ENCODE data around the gene GUCA2B.

GUCA2B gene

GRCh38 chr1:42168763-42169162 is 15.6 kb downstream of the GUCA2B start:
- no peak for DNase-seq

- peak; percentile 37 for DNase-seq
Measured at GRCh38 chr1:42170779-42171621, 17.8 kb downstream of the GUCA2B start.

- no peak for DNase-seq
Measured at GRCh38 chr1:42171679-42172266, 18.6 kb downstream of the GUCA2B start.

GRCh38 chr1:42172381-42173133 is 19.3 kb downstream of the GUCA2B start:
- DNase-seq = no peak

DNA sequence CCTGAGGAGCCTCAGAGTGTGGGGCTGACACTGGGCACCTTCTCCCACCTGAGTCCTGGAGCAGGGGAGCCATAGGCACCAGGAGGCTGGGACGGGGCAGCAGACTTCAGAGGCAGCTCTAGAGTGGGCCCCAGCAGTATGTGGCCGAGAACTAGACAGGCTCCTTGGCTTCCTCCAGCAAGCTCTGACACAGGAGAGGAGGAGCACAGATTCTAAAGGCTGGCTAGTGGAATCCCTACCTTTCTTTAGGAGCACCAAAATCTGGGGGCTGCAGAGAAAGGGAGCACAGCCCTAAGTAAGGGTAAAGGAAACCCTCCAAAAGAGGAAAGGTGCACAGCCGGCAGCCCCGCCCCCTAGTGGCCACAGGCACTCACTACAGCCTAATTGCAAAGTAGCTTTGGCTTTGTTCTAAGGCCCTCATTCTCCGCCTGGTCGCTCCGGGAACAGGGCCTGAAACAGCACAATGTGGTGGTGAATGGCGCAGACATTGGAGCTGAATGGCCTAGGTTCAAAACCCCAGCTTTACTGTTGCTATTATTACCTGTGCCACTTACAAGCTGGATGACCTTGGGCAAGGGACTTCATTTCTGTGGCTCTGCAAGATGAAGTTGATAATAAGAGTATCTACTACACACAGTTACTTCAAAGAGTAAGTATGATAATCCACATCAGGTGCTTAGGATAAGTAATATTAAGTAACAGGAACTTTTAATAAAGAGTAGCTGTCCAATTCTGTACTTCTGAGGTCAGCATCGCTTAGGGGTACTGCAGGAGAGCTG is 20.1 kb downstream of the GUCA2B start:
- DNase-seq = no peak

GRCh38 chr1:42173961-42174735 is 20.9 kb downstream of the GUCA2B start:
- no peak for DNase-seq

DNA sequence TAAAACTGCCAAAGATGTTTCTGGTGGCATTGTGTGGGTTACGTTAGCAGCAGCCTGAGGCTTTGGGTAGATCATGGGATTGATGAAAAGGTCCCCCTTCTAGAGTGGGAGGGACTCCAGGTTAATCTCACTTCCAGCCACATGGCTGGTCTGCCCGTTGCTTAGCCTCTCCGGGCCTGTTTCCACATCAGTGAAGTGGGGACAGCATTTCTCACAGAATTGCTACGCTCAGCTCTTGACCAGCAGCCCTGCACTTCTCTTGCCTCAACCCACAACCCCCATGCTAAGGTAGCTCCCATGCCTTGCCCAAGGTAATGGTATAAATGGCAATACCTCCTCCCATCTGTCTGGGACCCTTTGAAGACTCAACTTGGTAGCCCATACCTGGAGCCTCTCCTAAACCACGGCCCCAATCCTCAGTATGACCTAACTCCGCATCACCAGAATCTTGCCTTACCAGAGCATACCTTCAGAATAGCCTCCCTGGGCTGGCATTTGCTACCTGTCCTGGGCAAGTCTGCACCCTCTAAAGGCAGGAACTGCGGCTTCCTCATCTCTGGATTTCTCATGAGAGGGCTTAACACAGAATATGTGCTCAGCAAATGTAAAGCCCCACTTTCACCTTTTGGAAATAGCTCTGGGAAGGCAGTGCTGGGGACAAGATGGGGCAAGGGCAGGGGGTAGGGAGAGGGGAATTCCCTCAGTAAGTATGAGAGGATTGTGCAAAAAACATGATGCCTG is 22.3 kb downstream of the GUCA2B start:
- no peak for DNase-seq

GRCh38 chr1:42176902-42177519 is 23.8 kb downstream of the GUCA2B start:
- DNase-seq = no peak

DNA sequence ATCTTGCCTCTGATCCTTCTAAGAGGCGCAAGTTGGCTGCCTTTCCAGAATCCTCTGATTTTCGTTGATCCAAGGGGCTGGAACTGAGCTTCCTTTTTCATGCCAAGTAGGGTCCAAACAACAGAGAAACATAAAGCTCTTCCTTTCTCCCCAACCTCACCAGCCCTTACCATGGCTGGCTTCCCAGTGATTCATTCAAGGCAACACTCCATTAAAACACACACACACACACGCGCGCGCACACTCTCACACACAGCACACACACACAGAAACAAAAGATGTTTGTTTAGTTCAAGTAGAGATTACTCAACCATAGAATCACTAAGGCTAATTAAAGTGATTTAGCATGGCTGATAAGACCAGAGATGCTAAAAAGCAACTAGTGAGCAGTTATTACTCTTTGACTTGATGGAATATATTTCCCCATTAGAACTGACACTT is 24.4 kb downstream of the GUCA2B start:
- peak; percentile 91 for DNase-seq

GRCh38 chr1:42178249-42178648 is 25.0 kb downstream of the GUCA2B start:
- no peak for DNase-seq

DNA sequence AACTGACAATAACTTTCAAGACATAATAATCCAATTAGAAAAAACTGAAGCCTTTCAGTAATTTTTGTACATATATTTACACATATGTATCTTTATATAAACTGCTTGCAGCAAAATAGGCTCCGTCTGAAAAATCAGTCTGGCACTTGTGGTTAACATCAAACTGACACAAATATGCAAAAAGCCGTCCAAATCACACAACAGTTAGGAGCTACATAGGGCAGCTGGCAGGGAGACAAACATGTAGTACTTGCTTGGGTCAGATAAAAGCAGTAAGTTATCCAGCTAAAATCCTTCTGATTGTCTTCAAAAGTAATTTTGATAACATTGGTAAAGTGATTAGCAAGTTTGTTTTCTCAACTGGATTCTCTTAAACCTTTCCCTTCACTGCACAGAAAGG is 26.1 kb downstream of the GUCA2B start:
- DNase-seq = no peak

GRCh38 chr1:42179900-42180329 is 26.7 kb downstream of the GUCA2B start:
- no peak for DNase-seq

- no peak for DNase-seq
Measured at GRCh38 chr1:42181687-42182086, 28.5 kb downstream of the GUCA2B start.

GRCh38 chr1:42183210-42183956 is 30.2 kb downstream of the GUCA2B start:
- DNase-seq = no peak

- DNase-seq = no peak
Measured at GRCh38 chr1:42183957-42184268, 30.7 kb downstream of the GUCA2B start.

DNA sequence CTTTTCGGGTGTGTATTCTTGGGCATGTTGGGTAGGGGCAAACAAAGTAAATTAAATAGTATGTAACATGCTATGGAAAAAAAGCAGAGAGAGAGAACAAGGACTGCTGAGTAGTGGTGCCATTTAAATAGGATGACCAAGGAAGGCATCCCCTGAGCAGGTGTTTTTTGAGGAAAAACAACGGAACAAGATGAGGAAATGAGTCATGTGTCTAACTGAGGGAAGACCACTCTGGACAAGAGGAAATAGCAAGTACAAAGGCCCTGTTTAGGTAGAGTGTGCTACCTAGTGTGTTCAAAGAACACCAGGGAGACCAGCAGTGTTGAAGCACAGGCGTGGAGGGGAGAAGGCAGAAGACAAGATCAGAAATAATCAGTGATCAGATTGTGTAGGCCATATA is 31.4 kb downstream of the GUCA2B start:
- no peak for DNase-seq

DNA sequence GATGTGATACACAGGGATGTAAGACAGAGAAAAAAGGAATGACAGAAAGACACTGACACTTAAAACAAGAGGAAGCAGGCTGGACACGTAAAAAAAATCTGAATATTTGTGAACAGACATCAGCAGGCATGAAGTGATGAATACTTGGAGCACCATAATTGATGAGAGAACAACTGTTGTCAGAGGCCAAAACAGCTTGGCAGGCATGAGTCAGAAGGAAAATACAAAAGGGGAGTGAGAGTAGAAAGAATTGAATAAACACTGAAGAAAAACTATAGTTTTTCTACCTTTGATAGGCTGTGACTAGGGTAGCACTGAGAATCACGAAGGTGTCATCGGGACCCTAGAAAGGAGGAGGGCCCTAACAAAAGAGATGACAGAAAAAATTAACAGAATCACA is 32.9 kb downstream of the GUCA2B start:
- no peak for DNase-seq

DNA sequence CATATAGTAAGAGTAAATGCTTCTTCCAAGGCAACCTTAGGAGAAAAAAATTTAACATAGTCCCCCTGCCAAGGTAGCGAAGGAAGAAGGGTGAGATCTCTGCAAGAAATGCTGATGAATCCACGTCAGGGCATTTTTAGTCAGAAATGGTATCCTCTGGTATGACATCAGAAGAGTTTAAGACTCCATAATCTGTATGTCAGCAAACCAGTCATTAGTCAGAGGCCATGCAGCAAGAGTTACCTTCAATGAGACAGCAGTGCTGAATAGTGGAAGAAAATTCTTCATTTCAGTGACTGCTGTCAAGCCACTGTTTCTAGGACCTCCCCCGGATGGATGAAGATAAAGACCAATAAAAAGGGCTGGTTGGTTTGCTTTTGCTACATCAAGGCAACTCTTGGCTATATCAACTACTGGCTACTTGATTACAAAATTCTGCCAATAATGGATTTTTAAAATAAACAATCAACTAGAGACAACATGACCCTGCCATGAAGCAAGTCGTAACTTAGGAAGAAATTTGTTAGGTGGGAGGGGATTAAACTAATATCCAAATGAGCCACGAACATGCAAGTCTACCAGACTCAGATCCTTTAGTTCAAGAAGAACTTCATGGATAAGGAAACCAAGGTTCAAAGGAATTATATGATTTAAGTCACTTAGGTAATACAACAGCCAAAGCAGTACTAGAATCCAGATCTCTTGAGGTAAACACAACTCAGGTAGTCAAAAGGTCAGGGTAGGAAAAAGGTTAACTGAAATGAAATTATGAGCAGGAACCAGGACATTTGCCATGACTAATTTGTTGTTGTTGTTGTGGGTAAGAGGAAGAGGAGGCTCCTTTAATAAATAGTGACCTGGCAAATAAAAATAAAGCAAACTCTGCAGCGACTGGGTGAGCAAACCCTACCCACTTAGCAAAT is 37.0 kb downstream of the GUCA2B start:
- DNase-seq = no peak

- DNase-seq = no peak
Measured at GRCh38 chr1:42191319-42191718, 38.1 kb downstream of the GUCA2B start.
